Left forelimb (tissue), 1 donor: ENCODE measurements around the gene BAZ1A.
"Not testable (repeated sequence)": the region's sequence is repeated elsewhere in the genome, so short reads cannot be mapped to it uniquely, and the experiment has no call there.

Source experiments
- DNase-seq: peaks from one replicate; pipeline ENCODE4 v3.0.0-alpha.2; 2018; ENCODE audit warnings: low spot score

Gene BAZ1A

GRCh38 chr14:34785223-34786006 lies 89.7 kb downstream of the BAZ1A start:
- DNase-seq = no peak

- DNase-seq = no peak
These were observed 93.1 kb downstream of the BAZ1A start for GRCh38 chr14:34782031-34782430.

- no peak for DNase-seq
These were observed 93.9 kb downstream of the BAZ1A start for GRCh38 chr14:34781242-34781641.

GRCh38 chr14:34780646-34781045 lies 94.5 kb downstream of the BAZ1A start:
- DNase-seq = no peak

GRCh38 chr14:34778744-34779143 lies 96.4 kb downstream of the BAZ1A start:
- DNase-seq = no peak

- DNase-seq = no peak
These were observed 98.5 kb downstream of the BAZ1A start for GRCh38 chr14:34776611-34777010.

GRCh38 chr14:34775922-34776321 lies 99.2 kb downstream of the BAZ1A start:
- DNase-seq = no peak

- DNase-seq = no peak
These were observed 99.8 kb downstream of the BAZ1A start for GRCh38 chr14:34775342-34775741.

GRCh38 chr14:34770901-34771300 lies 104.3 kb downstream of the BAZ1A start:
- DNase-seq = no peak

GRCh38 chr14:34766606-34767005 lies 108.6 kb downstream of the BAZ1A start:
- DNase-seq = no peak

GRCh38 chr14:34766060-34766459 lies 109.1 kb downstream of the BAZ1A start:
- no peak for DNase-seq

- no peak for DNase-seq
These were observed 119.9 kb downstream of the BAZ1A start for GRCh38 chr14:34755215-34755614.

- no peak for DNase-seq
These were observed 120.5 kb downstream of the BAZ1A start for GRCh38 chr14:34754687-34755086.

- no peak for DNase-seq
These were observed 124.5 kb downstream of the BAZ1A start for GRCh38 chr14:34750670-34751069.

- no peak for DNase-seq
These were observed 124.9 kb downstream of the BAZ1A start for GRCh38 chr14:34750233-34750632.

GRCh38 chr14:34749408-34749807 lies 125.8 kb downstream of the BAZ1A start:
- DNase-seq = no peak

GRCh38 chr14:34742270-34743115 lies 132.7 kb downstream of the BAZ1A start:
- DNase-seq = no peak

GRCh38 chr14:34741840-34742239 lies 133.3 kb downstream of the BAZ1A start:
- DNase-seq = no peak

GRCh38 chr14:34740139-34740538 lies 135.0 kb downstream of the BAZ1A start:
- not testable (repeated sequence) for DNase-seq

- not testable (repeated sequence) for DNase-seq
These were observed 138.1 kb downstream of the BAZ1A start for GRCh38 chr14:34737079-34737478.

- no peak for DNase-seq
These were observed 141.9 kb downstream of the BAZ1A start for GRCh38 chr14:34733245-34733644.

GRCh38 chr14:34732802-34733201 lies 142.4 kb downstream of the BAZ1A start:
- no peak for DNase-seq

- DNase-seq = no peak
These were observed 151.3 kb downstream of the BAZ1A start for GRCh38 chr14:34723867-34724266.
